Spleen (tissue), 11 donors: ENCODE data around the gene KCNIP2. TPM values are rescaled to one million over a fixed set of nuclear protein-coding genes. Genes with fewer than 3 reads are reported as not detected.

ENCODE experiments used
- DNase-seq: peaks from one replicate; pipeline ENCODE4 v3.0.0-alpha.2; 2020
- H3K27ac ChIP-seq, 8 donors: fragments of 200-600 bp; sonication (generic) in 7 of 8; 1 replicate in 4 of 8; 2 replicates in 4 of 8; pipeline versions ENCODE4 v1.5.0 to v1.8.0; 2016 to 2021; ENCODE audit warnings: inconsistent platforms in 4 of 8, mild to moderate bottlenecking in 4 of 8, moderate library complexity in 1 of 8
- H3K27me3 ChIP-seq, 7 donors: fragments of 200-600 bp; sonication (generic) in 6 of 7; replicated peaks in 1 of 7; 1 replicate in 4 of 7; 2 replicates in 3 of 7; pipeline versions ENCODE4 v1.5.0 to v1.8.0; 2016 to 2021; ENCODE audit warnings: inconsistent platforms in 3 of 7, mild to moderate bottlenecking in 1 of 7
- H3K36me3 ChIP-seq, 6 donors: fragments of 200-600 bp; sonication (generic) in 5 of 6; 1 replicate in 4 of 6; 2 replicates in 2 of 6; pipeline versions ENCODE4 v1.5.0 to v1.8.0; 2016 to 2021; ENCODE audit warnings: inconsistent platforms in 2 of 6
- H3K4me1 ChIP-seq, 6 donors: fragments of 200-600 bp; sonication (generic) in 5 of 6; 1 replicate in 3 of 6; 2 replicates in 3 of 6; pipeline versions ENCODE4 v1.5.0 to v1.8.0; 2016 to 2021; ENCODE audit warnings: inconsistent platforms in 3 of 6
- H3K4me3 ChIP-seq, 8 donors: fragments of 200-600 bp; sonication (generic) in 7 of 8; 1 replicate in 4 of 8; 2 replicates in 4 of 8; pipeline versions ENCODE4 v1.5.0 to v1.8.0; 2016 to 2021; ENCODE audit warnings: inconsistent platforms in 4 of 8, mild to moderate bottlenecking in 4 of 8, moderate library complexity in 2 of 8
- H3K9me3 ChIP-seq, 8 donors: fragments of 200-600 bp; sonication (generic) in 7 of 8; 1 replicate in 4 of 8; 2 replicates in 4 of 8; pipeline versions ENCODE4 v1.5.0 to v1.8.0; 2016 to 2021; ENCODE audit warnings: inconsistent platforms in 4 of 8
- CTCF ChIP-seq, 11 experiments: fragments of 200-600 bp in 7 of 11; fragments of 450-650 bp in 4 of 11; sonication (generic) in 4 of 11; IDR thresholded peaks in 8 of 11; conservative IDR thresholded peaks in 3 of 11; 1 replicate in 7 of 11; 2 replicates in 4 of 11; pipeline versions ENCODE4 v1.4.0 to v1.8.0; 2016 to 2021; ENCODE audit warnings: antibody characterized with exemption in 11 of 11, inconsistent platforms in 4 of 11, mild to moderate bottlenecking in 1 of 11
- POLR2A ChIP-seq, 3 donors: fragments of 450-650 bp; IDR thresholded peaks; one replicate each; pipeline ENCODE4 v1.5.1; 2017; ENCODE audit warnings: antibody characterized with exemption in 3 of 3, mild to moderate bottlenecking in 1 of 3
- POLR2AphosphoS5 ChIP-seq, 3 donors: sonication (generic); formaldehyde crosslinking; IDR thresholded peaks; one replicate each; pipeline ENCODE4 v1.5.1; 2017; ENCODE audit warnings: antibody characterized with exemption in 3 of 3
- WGBS, 5 donors: extraction: QIAGEN DNeasy Blood & Tissue Kit in 3 of 5; methylation state at CpG; one replicate each; pipeline versions ENCODE4 v1.1.5 to v1.1.7; 2013 to 2018; 5-methylcytosine and 5-hydroxymethylcytosine counted together
- intact Hi-C: fragments of 100-400 bp; cut with DNase I; formaldehyde crosslinking; loops from one replicate; pipeline ENCODE4 v1.15.0; 2023; ENCODE audit warnings: low total_unique reads
- polyA plus RNA-seq, 3 donors: library from polyadenylated mRNA; stranded (reverse); fragments of 200-250 nt; gene quantifications; one replicate each; pipeline ENCODE4 v1.2.1, GENCODE V29; 2013
- total RNA-seq, 7 donors: library from RNA; depleted of rRNA in 3 of 7; stranded (reverse); fragments of >200 nt in 3 of 7; fragmentation: NEBNext Ultra II Directional in 4 of 7; extraction: Animal tissue kit (Norgen Biotek cat#: 25700) in 4 of 7; gene quantifications; one replicate each; pipeline versions ENCODE4 v1.1.0 to v1.2.1, GENCODE V29; 2016 to 2021
- donor health status: healthy with polysubstance abuse.
- donor health status: DM: no; HTN: no; CAD: no; lungs with moderate emphysema.
- donor health status: DM: no; HTN: no; CAD: no.
- donor health status: Bipolar disorder and iron deficiency.
- donor health status: healthy.
- donor health status: DM: no; HTN: no; CAD: no.
- donor health status: DM: yes; HTN: yes; CAD: no.

The KCNIP2 gene
- total and polyA plus RNA-seq, 10 donors: 1.00 to 8.6 (median 5.2) TPM

GRCh38 chr10:101785801-101786200, 57.8 kb downstream of the KCNIP2 start:
- H3K4me1 ChIP-seq: peaks cover 6 to 58% (median 41%) of the 10 kb centered on the region in 6 donors

GRCh38 chr10:101784558-101784957, 59.0 kb downstream of the KCNIP2 start:
- peak overlapping the region in 2 of 8 donors; percentile 75 to 81 for H3K27ac ChIP-seq
- 86 to 96% (median 93%) methylated on average over 2 of the region's 2 CpGs for WGBS, 5 donors
- peaks cover 0 to 7% (median 3%) of the 10 kb centered on the region in 7 donors for H3K27me3 ChIP-seq
- DNase-seq: no peak
- H3K4me3 ChIP-seq: no peak overlapping the region
- H3K36me3 ChIP-seq: peaks cover 2 to 59% (median 46%) of the 10 kb centered on the region in 6 donors
- H3K9me3 ChIP-seq: no peaks in the 10 kb centered on the region
- peaks cover 9 to 66% (median 53%) of the 10 kb centered on the region in 6 donors for H3K4me1 ChIP-seq
- TF ChIP-seq POLR2AphosphoS5 (IDR thresholded peaks at IDR 0.05) (no peak), CTCF (IDR thresholded peaks at IDR 0.05 in 8 of 11, conservative IDR thresholded peaks at IDR 0.05 in 3 of 11) (no peak)
- intact Hi-C loops: loop anchor here (5.0 to 10.0 kb wide), 2 partner anchors 180 to 572 kb away; no protein-coding TSS in a partner anchor

More at GRCh38 chr10:101785801-101786200, 57.8 kb downstream of the KCNIP2 start:
- no peak for DNase-seq
- Histone ChIP-seq H3K9me3 (no peaks in the 10 kb centered on the region), H3K36me3 (peaks cover 2 to 71% (median 59%) of the 10 kb centered on the region in 6 donors), H3K4me3 (no peak overlapping the region), H3K27me3 (no peaks in the 10 kb centered on the region), H3K27ac (no peak overlapping the region)
- intact Hi-C loops: loop anchor here (10.0 kb wide), 1 partner anchor 181 kb away; no protein-coding TSS in a partner anchor
- 86 to 93% (median 90%) methylated on average over 2 of the region's 2 CpGs for WGBS, 5 donors
- TF ChIP-seq POLR2AphosphoS5 (IDR thresholded peaks at IDR 0.05) (peak in 1 of 3 donors; percentile 35), CTCF (IDR thresholded peaks at IDR 0.05 in 8 of 11, conservative IDR thresholded peaks at IDR 0.05 in 3 of 11) (no peak)

GRCh38 chr10:101783736-101784118, 59.9 kb downstream of the KCNIP2 start:
- intact Hi-C loops: loop anchor here (5.0 to 10.0 kb wide), 2 partner anchors 179 to 571 kb away; no protein-coding TSS in a partner anchor
- DNase-seq: no peak
- TF ChIP-seq CTCF (IDR thresholded peaks at IDR 0.05 in 8 of 11, conservative IDR thresholded peaks at IDR 0.05 in 3 of 11) (no peak), POLR2A (IDR thresholded peaks at IDR 0.05) (no peak), POLR2AphosphoS5 (IDR thresholded peaks at IDR 0.05) (no peak)

More at GRCh38 chr10:101783736-101784118, 59.9 kb downstream of the KCNIP2 start:
- H3K4me1 ChIP-seq: peaks cover 14 to 75% (median 62%) of the 10 kb centered on the region in 6 donors
- WGBS, 5 donors: 65 to 70% (median 67%) methylated on average over 10 of the region's 10 CpGs
- peaks cover 0 to 51% (median 38%) of the 10 kb centered on the region in 6 donors for H3K36me3 ChIP-seq
- H3K27me3 ChIP-seq: peaks cover 0 to 16% (median 11%) of the 10 kb centered on the region in 7 donors
- peak overlapping the region; percentile 37 to 81 (median 50) for H3K27ac ChIP-seq
- H3K4me3 ChIP-seq: peak overlapping the region; percentile 30 to 88 (median 64)
- no peaks in the 10 kb centered on the region for H3K9me3 ChIP-seq
